Muscle of leg (tissue), 9 donors: ENCODE data around the gene FCN1. TPM values are rescaled to one million over a fixed set of nuclear protein-coding genes. Genes with fewer than 3 reads are reported as not detected.

Experiments used
- polyA plus RNA-seq, 8 donors: library from polyadenylated mRNA; unstranded; fragments of 120-200 nt; gene quantifications; one replicate each; pipeline versions ENCODE4 v1.2.1 to v1.2.3, GENCODE V29; 2013; ENCODE audit warnings: inconsistent platforms in 1 of 8, low replicate concordance in 1 of 8; ENCODE audit not compliant: insufficient read length in 8 of 8, insufficient read depth in 1 of 8
- total RNA-seq: library from RNA; stranded (reverse); fragments of 120-200 nt; gene quantifications from one replicate; pipeline ENCODE4 v1.2.4, GENCODE V29; 2013

Gene FCN1
- total and polyA plus RNA-seq, 9 donors = 2.0 to 8.2 (median 4.0) TPM

Other genes starting within 250 kb of the FCN1 start
- gene FCN2, start 37.1 kb downstream of the FCN1 start, total RNA-seq = 0.18 TPM
- under 1 TPM in 3 of 8 donors, not detected in 5; 0.16 to 0.24 (median 0.18) TPM for gene FCN2, start 37.1 kb downstream of the FCN1 start, polyA plus RNA-seq
- 3.2 TPM for gene OLFM1, start 169.8 kb upstream of the FCN1 start, total RNA-seq
- 1 to 10 TPM; 3.2 to 7.4 (median 4.8) TPM for gene OLFM1, start 169.8 kb upstream of the FCN1 start, polyA plus RNA-seq